Amygdala (tissue), 56 donors: ENCODE results near the gene CD81.
A peak's percentile ranks its signal among the peaks of the same experiment; 100 is the strongest.
"Not testable (repeated sequence)": the region's sequence is repeated elsewhere in the genome, so short reads cannot be mapped to it uniquely, and the experiment has no call there.

ENCODE experiments used
- DNase-seq, 56 donors: peaks; one replicate each; lab custom pipeline; 2025; lab: John Stamatoyannopoulos, UW

CD81 gene, protein sequence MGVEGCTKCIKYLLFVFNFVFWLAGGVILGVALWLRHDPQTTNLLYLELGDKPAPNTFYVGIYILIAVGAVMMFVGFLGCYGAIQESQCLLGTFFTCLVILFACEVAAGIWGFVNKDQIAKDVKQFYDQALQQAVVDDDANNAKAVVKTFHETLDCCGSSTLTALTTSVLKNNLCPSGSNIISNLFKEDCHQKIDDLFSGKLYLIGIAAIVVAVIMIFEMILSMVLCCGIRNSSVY

DNA sequence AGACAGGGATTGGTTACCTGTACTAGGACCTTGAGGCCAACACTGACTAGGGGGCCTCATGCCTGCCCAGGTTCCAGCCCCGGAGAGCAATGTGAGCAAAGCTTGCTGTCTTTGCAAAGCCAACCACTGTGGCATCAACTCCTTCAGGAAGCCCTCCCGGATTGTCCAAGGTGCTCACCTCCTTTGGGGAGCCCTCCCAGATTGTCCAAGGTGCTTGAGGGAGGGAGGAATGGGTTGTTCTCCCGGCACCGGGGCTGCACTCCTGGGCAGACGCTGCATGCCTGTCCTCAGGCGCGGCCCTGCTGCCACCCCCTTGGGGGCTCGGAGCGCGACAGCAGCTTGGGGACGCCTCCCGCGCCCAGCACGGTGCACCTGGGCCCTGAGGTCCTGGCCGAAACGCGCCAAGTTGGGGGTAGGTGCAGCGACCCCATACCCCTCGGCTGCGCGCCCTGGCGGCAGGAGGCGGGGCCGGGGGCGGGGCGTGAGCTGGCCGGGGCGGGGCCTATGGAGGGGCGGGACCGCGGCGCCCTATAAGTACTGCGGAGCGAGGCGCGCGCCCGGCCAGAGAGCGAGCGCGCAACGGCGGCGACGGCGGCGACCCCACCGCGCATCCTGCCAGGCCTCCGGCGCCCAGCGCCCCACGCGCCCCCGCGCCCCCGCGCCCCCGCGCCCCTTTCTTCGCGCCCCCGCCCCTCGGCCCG, at the start of gene CD81:
CD81 (plus strand) TSS at position 560 of the 701 bp plus-strand sequence. CDS start 240 bp downstream, outside the sequence.
- DNase-seq = peak in 28 of 56 donors; percentile 22 to 79 (median 51)

DNA sequence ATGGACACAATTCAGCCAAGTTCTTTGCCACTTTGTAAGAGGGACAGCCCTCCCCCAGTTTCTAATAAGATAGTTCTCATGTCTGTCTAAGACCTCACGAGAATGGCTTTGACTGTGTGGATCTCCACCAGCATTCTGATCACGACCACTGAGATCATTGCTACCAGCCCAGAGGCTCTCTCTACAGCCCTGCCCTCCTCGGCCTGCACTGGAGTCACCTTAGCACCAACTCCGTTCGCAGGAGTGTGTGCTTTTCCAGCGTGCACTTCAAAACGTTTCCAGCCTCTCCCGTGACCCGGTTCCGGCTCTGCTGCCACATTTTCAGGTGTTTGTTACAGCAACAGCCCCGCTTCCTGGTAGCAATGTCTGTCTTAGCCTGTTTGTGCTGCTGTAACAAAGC, 49.1 kb upstream of the CD81 start:
- peak in 13 of 56 donors; percentile 13 to 60 (median 32) for DNase-seq

DNA sequence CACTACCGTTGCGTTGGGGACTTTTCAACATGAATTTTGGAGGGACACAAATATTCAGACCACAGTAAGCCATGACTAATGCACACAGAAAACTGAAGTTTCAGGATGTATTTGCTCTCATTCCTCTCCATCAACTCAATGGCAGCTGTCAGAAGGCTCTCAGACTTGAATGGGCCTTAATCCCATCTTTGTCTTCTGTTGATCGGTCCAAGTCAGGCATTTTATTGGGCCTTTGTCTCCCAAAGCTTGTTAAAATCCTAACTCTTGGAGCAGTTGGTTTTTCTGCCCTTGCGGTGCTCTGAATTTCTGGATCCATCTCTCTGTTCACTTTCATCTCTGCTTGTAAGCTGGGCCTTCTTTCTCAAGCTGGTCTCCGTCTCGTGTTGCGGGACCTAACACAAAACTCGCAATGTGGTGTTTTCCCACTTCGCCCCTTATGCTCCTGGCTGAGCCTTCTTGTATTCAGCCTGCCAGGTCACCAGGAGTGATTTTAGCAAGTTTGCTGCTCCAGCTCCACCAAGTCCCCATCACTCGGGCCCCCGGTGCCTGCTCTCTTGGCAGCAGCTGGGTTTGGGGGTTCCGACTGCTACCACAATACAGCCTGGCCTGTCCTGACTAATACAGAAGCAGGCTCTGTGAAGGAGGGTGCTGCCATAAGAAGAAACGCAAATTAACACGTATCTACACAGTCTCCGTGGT, 48.3 kb upstream of the CD81 start:
- DNase-seq = no peak

DNA sequence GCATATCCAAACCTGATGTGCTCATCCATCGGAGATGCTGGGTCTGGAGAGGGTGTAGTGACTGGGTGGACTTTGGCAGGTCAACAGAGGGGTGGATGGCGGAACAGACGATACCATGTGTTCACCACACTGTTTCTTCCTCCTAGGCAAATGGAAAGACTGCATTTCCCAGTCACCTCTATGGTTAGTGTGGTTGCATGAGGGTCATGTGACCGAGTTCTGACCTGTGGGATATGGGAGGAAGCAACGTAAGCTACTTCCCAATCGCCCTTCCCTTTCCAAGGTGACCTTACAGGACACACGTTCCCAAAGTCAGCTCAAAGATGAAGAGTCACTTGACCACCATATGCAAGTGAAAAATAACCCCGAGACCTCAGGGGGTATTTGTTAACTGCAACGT, 47.6 kb upstream of the CD81 start:
- no peak for DNase-seq

DNA sequence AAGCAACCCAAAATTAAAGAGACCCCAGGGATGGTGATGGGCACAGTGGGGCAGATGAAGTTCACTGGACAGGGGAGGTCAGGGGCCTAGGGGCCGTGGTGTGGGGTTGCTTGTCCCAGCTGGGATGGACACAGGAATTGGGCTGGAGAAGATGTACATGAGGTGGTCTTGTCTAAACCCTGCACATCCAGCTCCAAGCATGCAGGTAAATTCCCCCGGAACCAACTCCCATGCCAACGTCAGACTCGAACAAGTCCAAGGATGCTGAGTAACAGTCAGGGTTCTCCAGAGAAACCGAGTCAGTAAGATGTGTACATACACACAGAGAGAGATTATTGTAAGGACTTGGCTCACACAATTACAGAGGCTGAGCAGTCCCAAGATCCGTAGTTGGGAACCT, 46.4 kb upstream of the CD81 start:
- no peak for DNase-seq

DNA sequence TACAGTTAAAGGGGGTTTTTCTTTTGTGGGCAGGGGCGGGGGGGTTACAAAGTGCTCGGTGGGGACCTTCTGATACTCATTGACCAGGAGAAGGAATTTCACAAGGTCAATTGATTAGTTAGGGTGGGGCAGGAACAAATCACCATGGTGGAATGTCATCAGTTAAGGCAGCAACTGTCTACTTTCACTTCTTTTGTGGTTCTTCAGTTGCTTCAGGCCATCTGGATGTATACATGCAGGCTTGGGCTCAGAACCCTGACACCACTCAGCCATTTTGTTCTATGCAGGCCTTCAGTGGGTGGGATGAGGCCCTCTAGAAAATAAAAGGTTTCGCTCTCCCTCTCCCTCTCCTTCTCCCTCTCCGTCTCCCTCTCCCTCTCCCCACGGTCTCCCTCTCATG, 45.7 kb upstream of the CD81 start:
- no peak for DNase-seq

DNA sequence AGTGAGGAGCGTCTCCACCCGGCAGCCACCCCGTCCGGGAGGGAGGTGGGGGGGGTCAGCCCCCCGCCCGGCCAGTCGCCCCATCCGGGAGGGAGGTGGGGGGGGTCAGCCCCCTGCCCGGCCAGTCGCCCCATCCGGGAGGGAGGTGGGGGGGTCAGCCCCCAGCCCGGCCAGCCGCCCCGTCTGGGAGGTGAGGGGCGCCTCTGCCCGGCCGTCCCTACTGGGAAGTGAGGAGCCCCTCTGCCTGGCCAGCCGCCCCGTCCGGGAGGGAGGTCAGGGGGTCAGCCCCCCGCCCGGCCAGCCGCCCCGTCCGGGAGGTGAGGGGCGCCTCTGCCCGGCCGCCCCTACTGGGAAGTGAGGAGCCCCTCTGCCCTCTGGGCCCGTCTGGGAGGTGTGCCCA, 44.5 kb upstream of the CD81 start:
- DNase-seq = not testable (repeated sequence)

DNA sequence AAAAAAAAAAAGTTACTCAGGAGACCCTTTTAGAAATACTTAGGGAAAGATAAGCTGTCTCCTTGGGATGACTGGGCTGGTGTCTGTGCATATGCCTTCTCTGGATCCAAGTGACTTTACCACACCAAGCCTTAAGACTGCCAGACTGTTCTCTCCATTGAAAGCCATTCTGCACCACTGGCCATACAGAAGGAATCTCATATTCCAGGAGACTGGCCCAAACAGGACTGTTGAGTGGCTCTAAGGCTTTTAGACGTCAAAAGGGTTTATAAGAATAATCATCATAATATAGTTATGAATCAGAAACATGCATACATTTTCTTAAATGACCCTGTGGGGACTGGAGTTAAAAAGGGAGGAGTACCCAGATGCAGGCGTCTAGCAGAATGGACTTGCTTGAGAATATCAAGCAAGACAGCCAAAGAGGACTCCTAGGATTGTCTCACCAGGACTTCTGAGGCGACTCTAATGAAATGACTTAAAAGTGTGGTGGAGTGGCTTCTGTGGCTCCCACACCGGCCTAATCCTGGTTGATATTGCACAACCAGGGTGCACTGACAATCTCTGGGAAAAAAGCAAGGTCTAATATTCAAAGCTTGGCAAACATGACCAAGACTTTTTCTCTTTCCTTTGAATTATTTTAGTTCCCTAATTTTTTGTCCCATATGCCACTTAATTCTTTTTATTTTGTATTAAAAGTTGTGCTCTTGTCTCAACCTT, 43.5 kb upstream of the CD81 start:
- not testable (repeated sequence) for DNase-seq

DNA sequence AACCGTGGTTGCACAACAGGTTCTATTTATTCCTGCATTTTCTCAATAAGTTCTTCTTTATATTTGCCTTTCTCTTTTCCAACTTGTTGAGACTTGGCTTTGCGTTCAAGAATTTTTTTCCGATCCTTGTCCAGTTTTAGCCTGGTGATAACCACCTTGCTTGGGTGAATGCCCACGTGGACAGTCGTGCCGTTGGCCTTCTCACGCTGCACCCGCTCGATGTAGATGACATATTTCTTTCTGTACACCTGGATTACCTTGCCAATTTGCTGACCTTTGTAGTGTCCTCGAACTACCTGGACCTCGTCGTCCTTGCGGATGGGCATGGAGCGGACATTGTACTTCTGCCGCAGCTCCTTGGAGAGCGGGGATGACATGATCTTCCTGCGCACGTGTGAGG, 41.8 kb upstream of the CD81 start:
- not testable (repeated sequence) for DNase-seq

DNA sequence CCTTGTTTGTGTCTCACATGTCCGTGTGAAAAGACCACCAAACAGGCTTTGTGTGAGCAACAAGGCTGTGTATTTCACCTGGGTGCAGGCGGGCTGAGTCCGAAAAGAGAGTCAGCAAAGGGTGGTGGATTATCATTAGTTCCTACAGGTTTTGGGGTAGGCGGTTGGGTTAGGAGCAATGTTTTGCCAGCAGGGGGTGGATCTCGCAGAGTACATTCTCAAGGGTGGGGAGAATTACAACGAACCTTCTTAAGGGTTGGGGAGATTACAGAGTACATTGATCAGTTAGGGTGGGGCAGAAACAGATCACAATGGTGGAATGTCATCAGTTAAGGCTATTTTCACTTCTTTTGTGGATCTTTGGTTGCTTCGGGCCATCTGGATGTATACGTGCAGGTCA, 38.4 kb upstream of the CD81 start:
- not testable (repeated sequence) for DNase-seq

DNA sequence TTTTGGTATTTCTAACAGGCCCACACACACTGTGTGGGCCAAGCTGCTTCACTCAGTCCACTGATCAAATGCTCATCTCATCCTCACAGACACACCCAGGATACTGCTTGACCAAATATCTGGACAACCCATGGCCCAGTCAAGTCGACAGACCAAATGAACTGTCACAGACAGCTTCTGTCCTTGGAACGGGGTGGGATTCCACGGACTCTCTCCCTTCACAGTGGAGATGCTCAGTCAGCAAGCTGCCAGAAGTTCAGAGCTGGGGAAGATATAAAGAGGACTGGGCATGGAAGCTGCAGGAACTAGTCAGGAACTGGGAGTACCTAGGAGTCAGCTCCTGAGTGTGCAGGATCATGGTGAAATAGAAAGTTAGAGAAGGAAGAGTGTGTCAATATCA, 34.6 kb upstream of the CD81 start:
- DNase-seq = no peak

DNA sequence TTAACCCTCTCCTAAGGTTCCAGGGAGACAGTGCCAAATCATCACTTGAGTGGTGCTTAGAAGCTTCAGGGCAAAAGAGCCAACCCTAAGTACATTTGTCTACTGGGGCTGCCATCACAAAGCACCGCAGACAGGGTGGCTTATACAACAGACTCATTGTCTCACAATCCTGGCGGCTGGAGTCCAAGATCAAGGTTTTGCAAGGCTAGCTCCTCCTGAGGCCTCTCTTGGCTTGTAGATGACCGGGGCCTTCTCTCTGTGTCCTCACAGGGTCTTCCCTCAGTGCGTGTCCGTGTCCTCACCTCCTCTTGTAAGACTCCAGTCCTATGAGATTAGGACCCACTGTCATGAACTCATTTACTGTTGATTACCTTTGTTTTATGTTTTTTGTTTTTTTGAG, 34.1 kb upstream of the CD81 start:
- no peak for DNase-seq

DNA sequence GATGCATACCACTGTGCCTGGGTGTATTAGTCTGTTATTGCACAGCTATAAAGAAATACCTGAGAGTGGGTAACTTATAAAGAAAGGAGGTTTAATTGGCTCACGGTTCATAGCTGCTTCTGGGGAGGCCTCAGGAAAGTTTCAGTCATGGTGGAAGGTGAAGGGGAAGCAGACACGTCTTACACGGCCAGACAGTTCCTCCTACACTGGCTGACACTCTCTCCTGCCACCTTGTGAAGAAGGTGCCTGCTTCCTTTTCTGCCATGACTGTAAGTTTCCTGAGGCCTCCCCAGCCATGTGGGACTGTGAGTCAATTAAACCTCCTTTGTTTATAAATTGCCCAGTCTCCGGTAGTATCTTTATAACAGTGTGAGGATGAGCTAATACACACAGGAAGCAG, 33.6 kb upstream of the CD81 start:
- no peak for DNase-seq

DNA sequence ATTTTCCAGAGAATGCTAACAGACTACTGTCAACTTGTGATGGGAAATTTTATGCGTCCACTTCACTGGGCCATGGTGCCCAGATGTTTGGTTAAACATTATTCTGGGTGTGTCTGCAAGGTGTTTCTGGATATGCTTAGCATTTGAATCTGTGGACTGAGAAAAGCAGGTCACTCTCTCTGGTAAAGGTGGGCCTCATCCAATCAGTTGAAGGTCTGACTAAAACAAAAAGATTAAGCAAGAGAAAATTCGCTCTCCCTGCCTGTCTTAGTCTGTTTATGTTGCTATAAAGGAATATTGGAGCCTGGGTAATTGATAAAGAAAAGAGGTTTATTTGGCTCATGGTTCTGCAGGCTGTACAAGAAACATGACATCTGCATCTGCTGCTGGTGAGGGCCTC, 32.1 kb upstream of the CD81 start:
- DNase-seq = no peak

DNA sequence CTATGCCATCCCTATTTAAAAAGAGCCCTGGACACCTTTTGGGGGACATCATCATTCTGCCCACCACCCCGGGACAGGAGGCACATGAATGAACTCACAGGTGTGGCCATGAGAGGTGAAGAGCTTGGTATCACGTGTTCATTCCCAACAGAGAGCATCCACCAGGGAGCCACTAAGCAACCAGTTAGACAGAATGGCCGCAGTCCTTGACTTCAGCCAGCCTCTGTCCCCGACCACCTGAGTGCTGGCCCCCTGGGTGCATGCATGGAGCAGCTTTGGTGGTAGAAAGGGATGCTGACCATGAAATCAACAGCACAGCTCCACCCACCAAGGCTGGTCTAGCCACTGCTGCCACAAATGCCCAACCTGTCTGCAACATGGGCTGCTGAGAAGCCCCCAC, 31.1 kb upstream of the CD81 start:
- DNase-seq = no peak

DNA sequence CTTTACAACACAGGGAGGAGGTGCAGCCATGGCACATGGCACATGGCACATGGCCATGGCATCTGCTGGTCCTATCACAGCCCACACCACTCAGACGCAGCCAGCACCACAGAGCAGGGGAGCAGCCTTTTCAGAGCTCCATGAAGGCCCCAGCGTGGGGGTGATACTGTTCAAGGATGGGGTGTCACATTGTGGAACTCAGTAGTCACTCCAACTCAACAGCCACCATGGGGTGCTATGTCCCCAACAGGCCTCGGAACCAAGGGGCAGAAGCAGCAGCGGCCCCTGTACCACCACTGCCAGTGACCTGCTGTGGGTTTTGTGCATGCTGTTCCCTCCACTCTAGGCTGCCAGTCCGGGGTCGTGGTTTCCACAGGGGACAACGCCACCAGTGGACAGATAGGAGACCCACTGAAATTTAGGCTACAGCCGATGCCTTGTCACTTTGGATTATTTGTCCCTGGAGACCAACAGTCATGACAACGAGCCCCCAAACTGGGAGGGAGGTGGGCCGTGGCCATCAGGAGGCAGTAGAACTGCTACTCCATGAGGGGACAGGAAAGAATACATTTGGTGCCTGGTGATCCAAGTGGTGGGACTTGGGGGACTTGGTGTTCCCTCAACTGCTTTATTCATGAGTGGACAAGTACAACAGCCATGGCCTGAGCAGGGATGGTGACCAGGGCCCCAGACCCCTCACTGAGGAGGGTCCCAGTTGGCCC, 30.4 kb upstream of the CD81 start:
- DNase-seq = no peak

DNA sequence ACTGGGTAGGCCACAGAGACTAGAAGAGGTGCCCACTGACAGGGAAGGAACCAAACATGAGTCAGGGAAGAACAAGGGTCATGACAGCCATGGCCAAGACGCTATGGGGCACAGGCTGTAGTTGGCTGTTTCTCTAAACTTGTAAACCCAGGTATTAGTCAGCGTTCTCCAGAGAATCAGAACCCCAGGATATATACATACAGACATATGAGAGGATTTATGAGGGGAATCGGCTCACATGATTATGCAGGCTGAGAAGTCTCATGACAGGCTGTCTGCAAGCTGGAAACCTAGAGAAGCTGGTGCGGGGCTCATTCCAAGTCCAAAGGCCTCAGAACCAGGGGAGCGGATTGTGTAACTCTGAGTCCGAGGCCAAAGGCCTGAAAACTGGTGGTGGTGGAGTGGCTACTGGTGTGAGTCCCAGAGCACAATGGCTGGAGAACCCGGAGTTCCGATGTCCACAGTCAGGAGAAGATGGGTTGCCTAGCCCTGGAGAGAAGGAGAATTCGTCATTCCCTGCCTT, 29.7 kb upstream of the CD81 start:
- DNase-seq = no peak

DNA sequence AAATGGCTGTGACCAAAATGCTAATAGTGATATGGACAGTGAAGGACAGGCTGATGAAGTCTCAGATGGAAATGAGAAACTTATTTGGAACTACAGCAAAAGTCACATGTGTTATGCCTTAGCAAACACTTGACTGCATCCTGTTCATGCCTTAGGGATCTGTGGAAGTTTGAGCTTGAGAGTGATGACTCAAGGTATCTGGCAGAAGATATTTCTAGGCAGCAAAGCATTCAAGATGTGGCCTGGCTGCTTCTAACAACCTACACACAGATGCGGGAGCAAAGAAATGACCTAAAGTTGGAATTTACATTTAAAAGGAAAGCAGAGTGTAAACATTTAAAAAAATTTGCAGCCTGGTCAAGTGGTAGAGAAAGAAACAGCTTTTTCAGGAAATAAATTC, 28.1 kb upstream of the CD81 start:
- no peak for DNase-seq

DNA sequence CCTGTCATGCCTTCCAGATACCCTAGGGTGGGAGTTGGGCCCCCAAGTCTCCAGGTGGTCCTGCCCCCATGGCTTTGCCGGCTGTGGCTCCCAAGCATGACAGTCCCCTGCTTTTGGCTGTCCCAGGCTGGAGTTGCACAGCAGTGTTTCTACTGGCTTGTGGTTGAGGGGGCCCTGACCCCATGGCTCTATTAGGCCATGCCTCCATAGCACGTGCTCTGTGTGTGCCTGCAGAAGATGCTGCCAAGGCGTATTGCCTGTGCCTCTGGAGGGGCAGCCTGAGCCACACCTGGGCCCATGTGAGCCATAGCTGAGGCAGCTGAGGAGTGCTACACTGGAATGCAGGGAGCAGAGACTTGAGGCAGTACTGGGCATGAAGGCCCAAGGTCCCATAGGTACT, 25.4 kb upstream of the CD81 start:
- no peak for DNase-seq

DNA sequence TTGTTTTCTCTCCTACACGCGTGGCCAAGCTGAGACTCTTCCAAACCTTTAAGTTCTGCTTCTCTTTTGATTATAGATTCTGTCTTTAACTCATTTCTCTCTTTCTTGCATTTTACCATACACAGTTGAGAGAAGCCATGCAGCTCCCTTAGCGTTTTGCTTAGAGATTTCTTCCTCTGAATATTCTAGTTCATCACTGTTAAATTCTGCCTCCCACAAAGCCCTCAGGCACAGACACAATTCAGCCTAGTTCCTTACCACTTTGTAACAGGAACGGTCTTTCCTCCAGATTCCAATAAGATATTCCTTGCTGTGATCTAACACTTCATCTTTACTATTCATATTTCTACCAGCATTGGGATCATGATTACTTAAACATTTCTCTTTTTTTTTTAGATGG, 24.7 kb upstream of the CD81 start:
- DNase-seq = no peak
